Measurements from ENCODE around the gene CHTF18.

The CHTF18 gene

GRCh38 chr16:794091-794822 is 5.8 kb downstream of the CHTF18 start:
- DNase-seq (ENCODE audit: low read depth): no peak

GRCh38 chr16:794853-795466 is 6.5 kb downstream of the CHTF18 start:
- DNase-seq (ENCODE audit: low read depth): no peak

GRCh38 chr16:795580-796229 is 7.3 kb downstream of the CHTF18 start:
- no peak for DNase-seq (ENCODE audit: low read depth)

GRCh38 chr16:796296-797119 is 8.1 kb downstream of the CHTF18 start:
- DNase-seq (ENCODE audit: low read depth): no peak

- no peak for DNase-seq (ENCODE audit: low read depth)
These were observed 8.7 kb downstream of the CHTF18 start for GRCh38 chr16:797120-797420.

- no peak for DNase-seq (ENCODE audit: low read depth)
These were observed 9.3 kb downstream of the CHTF18 start for GRCh38 chr16:797686-798085.

GRCh38 chr16:798666-799065 is 10.2 kb downstream of the CHTF18 start:
- DNase-seq (ENCODE audit: low read depth): no peak

GRCh38 chr16:799111-799947 is 10.9 kb downstream of the CHTF18 start:
- no peak for DNase-seq (ENCODE audit: low read depth)

GRCh38 chr16:799948-800833 is 11.8 kb downstream of the CHTF18 start, which contains the start of gene GNG13:
Gene GNG13, minus strand, starts transcription at chr16:800734. Its CDS starts 1,657 bp downstream, at chr16:799077.
- DNase-seq (ENCODE audit: low read depth): no peak

- no peak for DNase-seq (ENCODE audit: low read depth)
These were observed 12.6 kb downstream of the CHTF18 start for GRCh38 chr16:800834-801511.

GRCh38 chr16:801584-802363 is 13.4 kb downstream of the CHTF18 start:
- no peak for DNase-seq (ENCODE audit: low read depth)

GRCh38 chr16:802461-802860 is 14.0 kb downstream of the CHTF18 start:
- no peak for DNase-seq (ENCODE audit: low read depth)

GRCh38 chr16:802914-803753 is 14.7 kb downstream of the CHTF18 start:
- DNase-seq (ENCODE audit: low read depth): no peak

GRCh38 chr16:803754-804080 is 15.3 kb downstream of the CHTF18 start:
- DNase-seq (ENCODE audit: low read depth): no peak

- DNase-seq (ENCODE audit: low read depth): no peak
These were observed 16.0 kb downstream of the CHTF18 start for GRCh38 chr16:804193-805048.

GRCh38 chr16:805474-805873 is 17.1 kb downstream of the CHTF18 start:
- DNase-seq (ENCODE audit: low read depth): no peak

GRCh38 chr16:807347-808084 is 19.1 kb downstream of the CHTF18 start:
- DNase-seq (ENCODE audit: low read depth): peak; percentile 67

Data from activated T-cell treated with anti-CD3 and anti-CD28 coated beads for 1 hour (primary cell).